GM21360 (cell line): ENCODE results near the gene PTPRN2.

Experiments
- ATAC-seq: cut with Tn5 transposase; IDR thresholded peaks from one replicate; pipeline ENCODE4 v1.9.1; 2021; ENCODE audit warnings: mild to moderate bottlenecking, moderate library complexity; ENCODE audit not compliant: unreplicated experiment

The PTPRN2 gene

GRCh38 chr7:158603773-158604755 is 16.4 kb upstream of the PTPRN2 start:
- ATAC-seq: no peak

DNA sequence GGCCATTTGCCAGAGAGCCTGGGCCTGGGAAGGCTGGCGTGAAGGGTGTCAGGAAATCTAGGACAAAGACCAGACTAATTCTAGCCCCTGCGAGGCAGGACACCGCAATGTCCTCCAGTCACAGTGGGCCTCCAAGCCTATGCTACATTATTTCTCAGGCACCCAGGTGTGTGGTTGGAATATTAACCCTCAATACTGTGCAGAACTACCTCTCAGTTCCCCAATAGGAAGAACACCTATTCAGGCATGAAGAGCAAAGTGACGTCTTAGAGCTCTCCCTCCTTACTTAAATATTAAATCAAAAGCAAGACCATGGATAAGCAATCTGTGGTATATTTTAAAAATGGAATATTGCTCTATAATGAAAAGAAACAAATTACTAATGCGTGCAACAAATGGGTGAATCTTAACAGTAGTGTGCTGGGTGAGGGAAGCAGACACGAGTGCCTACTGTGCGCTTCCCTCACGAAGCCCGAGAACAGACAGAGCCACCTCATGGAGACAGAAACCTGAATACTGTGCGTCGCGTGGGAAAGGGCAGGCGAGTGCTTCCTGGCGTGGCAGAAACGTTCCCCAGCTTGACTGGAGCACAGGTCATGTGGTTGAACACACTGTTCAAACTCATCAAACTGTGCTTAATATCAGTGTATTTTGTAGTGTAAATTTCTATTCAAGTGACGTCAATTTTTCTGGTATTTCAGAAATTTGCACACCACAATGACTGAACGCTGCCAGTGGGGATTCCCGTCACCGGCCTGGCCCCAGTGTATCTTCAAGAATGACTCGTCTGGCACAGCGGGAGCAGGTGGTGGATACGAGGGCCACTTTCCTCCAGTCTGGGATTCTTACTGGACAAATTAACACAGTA is 15.5 kb upstream of the PTPRN2 start:
- ATAC-seq: no peak

- no peak for ATAC-seq
These were observed 14.4 kb upstream of the PTPRN2 start for GRCh38 chr7:158602041-158602440.

- ATAC-seq: no peak
These were observed 13.5 kb upstream of the PTPRN2 start for GRCh38 chr7:158601090-158601489.

DNA sequence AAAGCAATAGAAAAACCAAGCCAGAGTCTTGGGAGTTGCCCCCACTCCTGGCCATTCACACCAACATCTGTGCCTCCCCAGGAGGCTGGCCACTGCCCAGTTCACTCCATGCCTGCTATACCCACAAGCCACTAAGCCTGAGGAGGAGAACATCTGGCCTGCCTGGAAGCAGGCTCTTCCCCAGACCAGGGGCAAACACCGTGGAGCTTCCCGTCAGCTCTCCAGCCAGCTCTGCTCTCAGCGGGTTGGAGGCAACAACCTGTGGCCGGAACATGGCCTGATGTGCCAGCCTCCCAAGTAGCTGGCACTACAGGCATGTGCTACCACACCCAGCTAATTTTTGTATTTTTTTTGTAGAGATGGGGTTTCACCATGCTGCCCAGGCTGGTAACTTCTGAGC is 9.1 kb upstream of the PTPRN2 start:
- no peak for ATAC-seq

DNA sequence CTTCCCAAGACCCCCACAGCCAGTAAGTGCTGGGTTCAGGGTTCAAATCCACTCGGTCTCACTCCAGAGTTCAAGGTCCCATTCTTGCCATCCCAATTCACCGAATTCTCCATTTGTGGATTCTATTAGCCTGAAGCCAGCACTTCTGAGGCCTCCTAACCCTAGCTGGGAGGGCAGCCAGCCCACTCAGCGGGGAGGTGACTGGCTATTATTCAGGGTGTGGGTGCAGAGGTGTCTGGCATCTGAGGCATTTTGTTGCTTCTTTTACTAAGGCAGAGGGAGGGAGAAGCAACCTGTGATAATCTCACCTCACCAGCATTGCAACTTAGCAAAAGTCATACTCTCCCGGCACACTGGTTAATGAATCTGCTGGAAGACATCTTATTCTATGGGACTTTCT is 8.7 kb upstream of the PTPRN2 start:
- ATAC-seq: no peak

DNA sequence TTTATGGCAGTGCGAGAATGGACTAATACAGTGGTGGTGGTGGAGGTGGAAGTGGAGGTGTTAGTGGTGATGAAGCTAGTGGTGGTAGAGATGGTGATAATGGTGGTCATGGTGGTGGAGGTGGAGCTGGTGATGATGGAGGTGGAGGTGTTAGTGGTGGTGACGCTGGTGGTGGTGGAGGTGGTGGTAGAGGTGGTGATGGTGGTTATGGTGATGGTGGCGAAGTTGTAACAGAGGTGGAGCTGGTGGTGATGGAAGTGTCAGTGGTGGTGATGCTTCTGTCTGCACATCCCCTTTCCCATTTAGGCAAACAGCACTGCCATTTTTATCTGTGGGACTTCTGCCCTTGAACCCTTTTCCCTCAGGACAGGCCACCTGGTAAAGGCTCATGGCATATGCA is 7.4 kb upstream of the PTPRN2 start:
- ATAC-seq: peak; percentile 63

- ATAC-seq: no peak
These were observed 4.9 kb upstream of the PTPRN2 start for GRCh38 chr7:158592541-158592940.

- no peak for ATAC-seq
These were observed 4.3 kb upstream of the PTPRN2 start for GRCh38 chr7:158591944-158592343.

DNA sequence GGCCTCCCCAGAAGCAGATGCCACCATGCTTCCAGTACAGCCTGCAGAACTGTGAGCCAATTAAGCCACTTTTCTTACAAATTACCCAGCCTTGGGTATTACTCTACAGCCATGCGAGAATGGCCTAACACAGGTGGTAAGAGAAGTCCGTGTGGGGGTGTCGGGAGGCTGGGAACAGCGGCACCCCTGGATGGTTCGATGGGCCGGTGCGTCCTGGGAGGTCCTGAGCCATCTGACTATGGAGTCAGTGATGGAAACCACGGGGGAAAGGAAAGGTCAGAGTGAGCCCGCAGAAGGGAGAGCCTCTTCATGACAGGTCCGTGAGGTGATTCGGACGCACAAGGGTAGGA is 2.5 kb upstream of the PTPRN2 start:
- ATAC-seq: no peak

DNA sequence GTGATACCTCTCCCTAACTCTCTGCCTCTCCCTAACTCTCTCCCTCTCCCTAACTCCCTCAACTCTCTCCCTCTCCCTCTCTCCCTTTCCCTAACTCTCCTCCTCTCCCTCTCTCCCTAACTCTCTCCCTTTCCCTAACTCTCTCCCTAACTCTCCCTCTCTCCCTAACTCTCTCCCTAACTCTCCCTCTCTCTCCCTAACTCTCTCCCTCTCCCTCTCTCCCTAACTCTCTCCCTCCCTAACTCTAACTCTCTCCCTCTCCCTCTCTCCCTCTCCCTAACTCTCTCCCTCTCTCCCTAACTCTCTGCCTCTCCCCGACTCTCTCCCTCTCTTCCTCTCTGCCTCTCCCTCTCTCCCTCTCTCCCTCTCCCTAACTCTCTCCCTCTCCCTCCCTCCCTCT is 2.0 kb upstream of the PTPRN2 start:
- ATAC-seq: no peak

GRCh38 chr7:158588878-158589442 is 1.3 kb upstream of the PTPRN2 start:
- ATAC-seq: no peak

GRCh38 chr7:158588085-158588877 is 658 bp upstream of the PTPRN2 start:
- ATAC-seq: no peak

- ATAC-seq: no peak
These were observed 993 bp downstream of the PTPRN2 start for GRCh38 chr7:158586499-158587161.

DNA sequence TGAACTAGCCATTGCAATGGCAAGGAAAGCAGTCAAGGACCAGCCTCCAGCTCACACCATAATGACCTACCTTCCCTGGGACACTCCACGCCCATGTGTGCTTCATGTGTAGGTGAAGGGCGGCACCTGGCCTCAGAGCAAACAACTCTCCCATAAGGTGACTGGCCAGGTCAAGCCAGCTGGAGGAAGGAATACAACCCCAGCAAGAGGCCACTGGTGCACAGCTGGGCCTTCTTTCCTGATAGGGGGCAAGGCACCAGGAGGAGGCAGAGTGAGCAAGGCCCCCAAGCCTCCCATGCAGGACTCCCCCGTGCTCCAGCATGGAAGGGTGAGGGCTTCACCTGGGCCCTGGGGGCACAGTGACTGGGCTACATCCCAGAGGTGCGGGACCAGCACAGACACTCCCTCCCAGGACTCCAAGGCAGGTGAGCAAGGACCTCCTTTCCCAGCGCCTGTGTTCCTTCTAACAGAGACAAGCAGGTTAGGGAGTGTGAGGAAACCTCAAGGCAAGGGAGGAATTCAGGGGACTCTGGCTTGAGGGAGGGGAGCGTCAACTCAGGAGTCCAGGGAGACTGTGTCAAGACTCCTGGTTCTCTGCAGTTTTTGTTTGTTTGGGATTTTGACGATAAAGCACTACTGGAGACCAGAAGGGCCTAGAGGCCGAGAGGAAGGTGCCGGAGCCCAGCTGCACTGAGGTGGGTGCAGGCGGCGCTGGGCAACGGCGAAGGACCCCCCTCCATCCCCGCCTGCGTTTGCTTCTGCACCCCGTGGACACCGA is 1.7 kb downstream of the PTPRN2 start:
- ATAC-seq: no peak

GRCh38 chr7:158584407-158584806 is 3.2 kb downstream of the PTPRN2 start:
- ATAC-seq: no peak

- no peak for ATAC-seq
These were observed 3.8 kb downstream of the PTPRN2 start for GRCh38 chr7:158583810-158584209.

GRCh38 chr7:158583143-158583542 is 4.5 kb downstream of the PTPRN2 start:
- no peak for ATAC-seq

- ATAC-seq: no peak
These were observed 5.5 kb downstream of the PTPRN2 start for GRCh38 chr7:158582089-158582456.
